ENCODE data around the gene TCHP. TPM values are rescaled to one million over a fixed set of nuclear protein-coding genes. Genes with fewer than 3 reads are reported as not detected.

TCHP gene
- total and polyA plus RNA-seq, 2 of the 13 experiments (the other 11 are each of a cell fraction or from before 2014, with no cell fraction given) = 6.7 to 12.2 TPM

DNA sequence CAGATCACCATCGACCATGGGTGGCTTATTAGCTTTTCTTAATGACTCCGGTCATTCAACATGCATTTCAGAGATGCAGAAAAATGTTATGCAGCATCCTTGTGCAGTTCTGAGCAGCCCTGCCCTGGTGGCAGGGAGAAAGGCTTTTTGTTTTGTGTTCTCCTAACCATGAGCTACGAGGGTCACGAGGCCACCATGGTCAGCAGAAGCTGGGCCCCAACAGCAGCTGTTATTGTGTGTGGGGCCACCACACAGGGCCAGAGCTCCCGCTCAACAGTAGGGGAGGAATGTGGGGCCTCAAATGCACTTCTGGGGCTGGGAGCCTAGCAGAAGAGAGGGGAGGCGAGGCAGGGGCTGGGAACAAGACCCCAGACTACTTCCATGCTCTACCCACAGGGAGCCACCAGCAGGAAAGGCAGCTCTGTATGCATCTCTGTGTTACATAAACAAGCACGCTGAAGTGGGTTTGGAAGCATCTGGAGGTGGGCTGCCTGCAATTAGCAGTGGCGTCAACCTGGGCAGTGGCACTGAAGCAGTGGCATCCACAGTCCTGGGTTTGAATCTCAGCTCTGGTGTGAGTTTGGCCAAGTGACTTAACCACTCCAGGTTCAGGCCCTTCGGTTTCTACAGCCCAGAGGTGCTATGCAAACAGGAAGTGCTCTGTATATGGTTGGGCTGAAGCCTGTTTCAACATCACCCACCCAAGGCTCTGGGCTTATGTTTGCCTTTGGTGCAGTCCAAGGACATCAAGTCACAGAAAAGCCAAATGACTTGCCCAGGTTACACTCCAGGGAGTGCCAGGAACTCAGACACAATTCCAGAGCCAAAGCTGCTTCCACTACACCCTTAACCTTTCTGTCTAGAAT, 36.0 kb upstream of the TCHP start (continued):
- TF ChIP-seq, protein P1, sequence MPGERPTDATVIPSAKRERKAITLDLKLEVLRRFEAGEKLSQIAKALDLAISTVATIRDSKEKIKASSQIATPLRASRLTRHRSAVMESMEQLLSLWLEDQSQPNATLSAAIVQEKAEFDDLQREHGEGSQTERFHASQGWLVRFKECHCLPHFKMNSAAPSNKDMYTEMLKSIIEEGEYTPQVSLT (CRISPR knock-in tag; IDR thresholded peaks at IDR 0.05; ENCODE audit: borderline replicate concordance, low read depth) = no peak
- TF ChIP-seq CBX1 (IDR thresholded peaks at IDR 0.05; ENCODE audit: low read depth) (peak; percentile 78), POLR2A (IDR thresholded peaks at IDR 0.05; ENCODE audit: insufficient read depth in 1 of 2, low read depth in 2 of 2, low read length in 2 of 2) (peak in 1 of 2 experiments; percentile 48; a peak in 1 of 4 replicates), SIN3B (IDR thresholded peaks at IDR 0.05; ENCODE audit: low read length) (no peak), ZNF615 (CRISPR knock-in tag; IDR thresholded peaks at IDR 0.05; ENCODE audit: borderline replicate concordance) (no peak; the same call in 1 of the 2 replicates), HOXA9 (CRISPR knock-in tag; IDR thresholded peaks at IDR 0.05; ENCODE audit: borderline replicate concordance) (no peak), ZNF512 (CRISPR knock-in tag; IDR thresholded peaks at IDR 0.05) (no peak), GATAD1 (CRISPR knock-in tag; IDR thresholded peaks at IDR 0.05) (peak; percentile 57; the same call in 1 of the 2 replicates), ZNF136 (CRISPR knock-in tag; IDR thresholded peaks at IDR 0.05; ENCODE audit: low read depth) (no peak), HDAC6 (IDR thresholded peaks at IDR 0.05; ENCODE audit: low read depth, low read length) (no peak), ZNF160 (CRISPR knock-in tag; IDR thresholded peaks at IDR 0.05) (no peak; the same call in 1 of the 2 replicates), RERE (CRISPR knock-in tag; IDR thresholded peaks at IDR 0.05; ENCODE audit: low read depth) (peak; percentile 61), ZNF672 (CRISPR knock-in tag; IDR thresholded peaks at IDR 0.05) (no peak), RXRA (CRISPR knock-in tag; IDR thresholded peaks at IDR 0.05) (peak; percentile 75), PLRG1 (conservative IDR thresholded peaks at IDR 0.05) (no peak), ZZZ3 (CRISPR knock-in tag; IDR thresholded peaks at IDR 0.05; ENCODE audit: borderline replicate concordance) (no peak; the same call in 1 of the 2 replicates)
- TF ChIP-seq, protein P2, sequence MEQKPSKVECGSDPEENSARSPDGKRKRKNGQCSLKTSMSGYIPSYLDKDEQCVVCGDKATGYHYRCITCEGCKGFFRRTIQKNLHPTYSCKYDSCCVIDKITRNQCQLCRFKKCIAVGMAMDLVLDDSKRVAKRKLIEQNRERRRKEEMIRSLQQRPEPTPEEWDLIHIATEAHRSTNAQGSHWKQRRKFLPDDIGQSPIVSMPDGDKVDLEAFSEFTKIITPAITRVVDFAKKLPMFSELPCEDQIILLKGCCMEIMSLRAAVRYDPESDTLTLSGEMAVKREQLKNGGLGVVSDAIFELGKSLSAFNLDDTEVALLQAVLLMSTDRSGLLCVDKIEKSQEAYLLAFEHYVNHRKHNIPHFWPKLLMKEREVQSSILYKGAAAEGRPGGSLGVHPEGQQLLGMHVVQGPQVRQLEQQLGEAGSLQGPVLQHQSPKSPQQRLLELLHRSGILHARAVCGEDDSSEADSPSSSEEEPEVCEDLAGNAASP (CRISPR knock-in tag; IDR thresholded peaks at IDR 0.05; ENCODE audit: borderline replicate concordance) = peak; percentile 81

Measured in HepG2 (cell line).